ENCODE data around the gene WHRN. TPM values are rescaled to one million over a fixed set of nuclear protein-coding genes. Genes with fewer than 3 reads are reported as not detected.

WHRN gene
- total and polyA plus RNA-seq, 2 of the 13 experiments (the other 11 are each of a cell fraction or from before 2014, with no cell fraction given), result 2.3 to 5.3 TPM

DNA sequence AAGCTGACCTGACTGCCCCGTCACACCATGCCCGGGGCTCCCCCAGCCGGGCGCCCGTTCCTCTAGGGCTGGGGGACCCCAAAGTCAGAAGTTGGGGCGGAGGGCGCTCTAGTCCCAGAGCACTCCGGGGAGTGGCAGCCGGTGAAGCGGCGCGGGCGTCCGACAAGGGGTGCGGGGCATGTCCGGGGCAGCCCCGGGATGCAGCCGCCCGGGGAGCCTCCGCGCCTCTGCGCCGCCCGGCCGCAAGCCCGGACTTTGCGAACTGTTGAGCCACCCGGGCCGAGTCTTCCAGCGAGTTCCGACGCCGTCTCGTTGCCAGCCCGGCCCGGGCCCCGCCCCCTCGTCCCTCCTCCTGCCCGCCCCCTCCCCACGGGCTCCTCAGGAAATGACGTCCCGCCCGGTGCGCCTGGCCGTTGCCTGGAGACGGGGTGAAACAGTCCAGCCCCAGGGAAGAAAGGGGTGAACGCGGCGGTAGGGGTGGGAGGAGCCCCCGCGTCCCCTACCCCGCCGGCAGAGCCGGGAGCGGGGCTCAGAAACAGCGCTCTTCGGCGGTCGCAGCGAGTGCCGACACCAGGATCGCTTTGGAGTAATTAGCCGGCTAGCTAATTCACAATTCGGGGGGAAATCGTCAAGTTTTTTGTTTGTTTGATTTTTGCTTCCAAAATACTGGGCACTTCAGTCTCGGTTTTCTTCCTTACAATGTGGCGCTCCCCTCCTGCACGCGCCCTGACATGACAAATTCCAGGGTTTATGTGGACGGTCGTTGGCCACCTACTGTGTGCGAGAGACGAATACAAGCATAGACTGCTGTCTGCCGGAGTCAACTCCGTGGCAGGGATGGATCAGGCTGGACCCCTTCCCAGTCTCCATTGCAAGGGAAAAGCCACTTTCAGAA lies at the start of gene WHRN (continued):
- TF ChIP-seq ZNF615 (CRISPR knock-in tag; IDR thresholded peaks at IDR 0.05; ENCODE audit: borderline replicate concordance), result no peak
- no peak for TF ChIP-seq ZNF543 (CRISPR knock-in tag; IDR thresholded peaks at IDR 0.05)
- no peak for TF ChIP-seq ZFP1 (CRISPR knock-in tag; IDR thresholded peaks at IDR 0.05)
- no peak for TF ChIP-seq ZNF883 (CRISPR knock-in tag; IDR thresholded peaks at IDR 0.05; ENCODE audit: not compliant biosample characterization)
- no peak for TF ChIP-seq SYNCRIP (IDR thresholded peaks at IDR 0.05; ENCODE audit: insufficient read depth, low read depth, low read length)
- no peak for TF ChIP-seq ZBTB1 (CRISPR knock-in tag; IDR thresholded peaks at IDR 0.05; ENCODE audit: borderline replicate concordance)
- TF ChIP-seq ELK4 (CRISPR knock-in tag; IDR thresholded peaks at IDR 0.05; ENCODE audit: borderline replicate concordance), result no peak
- no peak for TF ChIP-seq ZNF496 (CRISPR knock-in tag; IDR thresholded peaks at IDR 0.05; ENCODE audit: insufficient replicate concordance)
- no peak for TF ChIP-seq HNRNPK (IDR thresholded peaks at IDR 0.05; ENCODE audit: low read depth, low read length, poor library complexity, severe bottlenecking)
- no peak for TF ChIP-seq ZNF879 (CRISPR knock-in tag; IDR thresholded peaks at IDR 0.05)
- no peak for TF ChIP-seq ZNF138 (CRISPR knock-in tag; IDR thresholded peaks at IDR 0.05; ENCODE audit: low read depth)
- TF ChIP-seq HOXD1 (CRISPR knock-in tag; IDR thresholded peaks at IDR 0.05), result no peak
- TF ChIP-seq TBX2 (CRISPR knock-in tag; IDR thresholded peaks at IDR 0.05; ENCODE audit: borderline replicate concordance), result peak; percentile 28; the same call in 1 of the 2 replicates
- TF ChIP-seq SMARCC2 (IDR thresholded peaks at IDR 0.05), result no peak
- TF ChIP-seq THAP8 (CRISPR knock-in tag; IDR thresholded peaks at IDR 0.05; ENCODE audit: borderline replicate concordance), result no peak
- no peak for TF ChIP-seq ZNF672 (CRISPR knock-in tag; IDR thresholded peaks at IDR 0.05)
- no peak for TF ChIP-seq MBNL3 (CRISPR knock-in tag; conservative IDR thresholded peaks at IDR 0.05)
- no peak for TF ChIP-seq ZNF333 (CRISPR knock-in tag; IDR thresholded peaks at IDR 0.05; ENCODE audit: borderline replicate concordance)
- TF ChIP-seq, protein P1, sequence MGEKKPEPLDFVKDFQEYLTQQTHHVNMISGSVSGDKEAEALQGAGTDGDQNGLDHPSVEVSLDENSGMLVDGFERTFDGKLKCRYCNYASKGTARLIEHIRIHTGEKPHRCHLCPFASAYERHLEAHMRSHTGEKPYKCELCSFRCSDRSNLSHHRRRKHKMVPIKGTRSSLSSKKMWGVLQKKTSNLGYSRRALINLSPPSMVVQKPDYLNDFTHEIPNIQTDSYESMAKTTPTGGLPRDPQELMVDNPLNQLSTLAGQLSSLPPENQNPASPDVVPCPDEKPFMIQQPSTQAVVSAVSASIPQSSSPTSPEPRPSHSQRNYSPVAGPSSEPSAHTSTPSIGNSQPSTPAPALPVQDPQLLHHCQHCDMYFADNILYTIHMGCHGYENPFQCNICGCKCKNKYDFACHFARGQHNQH (CRISPR knock-in tag; IDR thresholded peaks at IDR 0.05), result no peak
- no peak for TF ChIP-seq ZNF777 (CRISPR knock-in tag; IDR thresholded peaks at IDR 0.05)
- TF ChIP-seq ZNF24 (IDR thresholded peaks at IDR 0.05), result no peak
- TF ChIP-seq KDM6A (CRISPR knock-in tag; IDR thresholded peaks at IDR 0.05; ENCODE audit: low read depth), result no peak
- TF ChIP-seq RBAK (CRISPR knock-in tag; IDR thresholded peaks at IDR 0.05), result no peak
- no peak for TF ChIP-seq ZNF781 (CRISPR knock-in tag; IDR thresholded peaks at IDR 0.05; ENCODE audit: borderline replicate concordance, not compliant biosample characterization)
- no peak for TF ChIP-seq ZNF598 (CRISPR knock-in tag; IDR thresholded peaks at IDR 0.05; ENCODE audit: borderline replicate concordance)
- no peak for TF ChIP-seq TBP (CRISPR knock-in tag; IDR thresholded peaks at IDR 0.05)
- no peak for TF ChIP-seq ZBTB26 (CRISPR knock-in tag; IDR thresholded peaks at IDR 0.05; ENCODE audit: borderline replicate concordance)
- peak; percentile 77 to 81 for TF ChIP-seq POLR2A (IDR thresholded peaks at IDR 0.05; ENCODE audit: insufficient read depth in 1 of 2, low read depth in 2 of 2, low read length in 2 of 2)

All from HepG2 (cell line).